Measurements from ENCODE around the gene EGFL8.
"Not testable (repeated sequence)": the region's sequence is repeated elsewhere in the genome, so short reads cannot be mapped to it uniquely, and the experiment has no call there.

Gene EGFL8

DNA sequence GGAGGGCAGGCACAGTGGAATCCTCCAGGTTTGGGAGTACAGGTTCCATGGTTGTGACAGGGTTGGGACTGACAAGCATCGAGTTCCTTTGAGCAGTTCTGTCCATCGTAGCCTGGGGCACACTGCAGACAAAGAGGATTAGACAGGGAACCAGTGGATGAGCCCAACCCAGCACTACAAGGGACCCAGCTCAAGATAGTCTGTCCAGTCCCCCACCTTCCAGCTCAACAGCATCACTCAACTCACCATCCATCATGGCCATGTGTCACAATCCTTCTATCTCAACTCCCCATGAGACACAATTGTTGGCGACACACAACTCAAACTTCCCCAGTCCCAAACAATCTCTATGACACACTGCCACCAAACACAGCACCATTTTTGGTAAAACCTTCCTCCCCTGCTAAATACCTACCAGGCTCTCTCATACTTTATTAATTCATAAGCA is 39.9 kb downstream of the EGFL8 start:
- Histone ChIP-seq H3K9ac (ENCODE audit: low read depth, low read length, poor library complexity, severe bottlenecking) (no peak overlapping the region), H4K20me1 (ENCODE audit: insufficient read depth, low read length, poor library complexity, severe bottlenecking) (no peaks in the 10 kb centered on the region), H3K36me3 (ENCODE audit: insufficient read depth, low read length) (no peaks in the 10 kb centered on the region), H3K4me3 (ENCODE audit: low read length, poor library complexity, severe bottlenecking) (no peak overlapping the region), H3K4me2 (ENCODE audit: low read depth, low read length, poor library complexity, severe bottlenecking) (no peak overlapping the region), H2AFZ (ENCODE audit: low read length) (no peak overlapping the region), H3K27me3 (ENCODE audit: insufficient read depth, low read length, poor library complexity, severe bottlenecking) (no peaks in the 10 kb centered on the region), H3K4me1 (ENCODE audit: insufficient read depth, low read length, poor library complexity, severe bottlenecking) (no peaks in the 10 kb centered on the region), H3K9me2 (replicated peaks; ENCODE audit: low read depth, low read length) (no peaks in the 10 kb centered on the region), H3K79me2 (ENCODE audit: insufficient read depth, low read length) (no peaks in the 10 kb centered on the region), H3K9me3 (ENCODE audit: insufficient read depth, low read depth, low read length) (no peaks in the 10 kb centered on the region), H3F3A (ENCODE audit: low read depth) (no peaks in the 10 kb centered on the region)
- TF ChIP-seq, protein P1, sequence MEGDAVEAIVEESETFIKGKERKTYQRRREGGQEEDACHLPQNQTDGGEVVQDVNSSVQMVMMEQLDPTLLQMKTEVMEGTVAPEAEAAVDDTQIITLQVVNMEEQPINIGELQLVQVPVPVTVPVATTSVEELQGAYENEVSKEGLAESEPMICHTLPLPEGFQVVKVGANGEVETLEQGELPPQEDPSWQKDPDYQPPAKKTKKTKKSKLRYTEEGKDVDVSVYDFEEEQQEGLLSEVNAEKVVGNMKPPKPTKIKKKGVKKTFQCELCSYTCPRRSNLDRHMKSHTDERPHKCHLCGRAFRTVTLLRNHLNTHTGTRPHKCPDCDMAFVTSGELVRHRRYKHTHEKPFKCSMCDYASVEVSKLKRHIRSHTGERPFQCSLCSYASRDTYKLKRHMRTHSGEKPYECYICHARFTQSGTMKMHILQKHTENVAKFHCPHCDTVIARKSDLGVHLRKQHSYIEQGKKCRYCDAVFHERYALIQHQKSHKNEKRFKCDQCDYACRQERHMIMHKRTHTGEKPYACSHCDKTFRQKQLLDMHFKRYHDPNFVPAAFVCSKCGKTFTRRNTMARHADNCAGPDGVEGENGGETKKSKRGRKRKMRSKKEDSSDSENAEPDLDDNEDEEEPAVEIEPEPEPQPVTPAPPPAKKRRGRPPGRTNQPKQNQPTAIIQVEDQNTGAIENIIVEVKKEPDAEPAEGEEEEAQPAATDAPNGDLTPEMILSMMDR (conservative IDR thresholded peaks at IDR 0.05; ENCODE audit: low read length), result no peak
- TF ChIP-seq EZH2phosphoT487 (IDR thresholded peaks at IDR 0.05; ENCODE audit: borderline replicate concordance), result no peak

DNA sequence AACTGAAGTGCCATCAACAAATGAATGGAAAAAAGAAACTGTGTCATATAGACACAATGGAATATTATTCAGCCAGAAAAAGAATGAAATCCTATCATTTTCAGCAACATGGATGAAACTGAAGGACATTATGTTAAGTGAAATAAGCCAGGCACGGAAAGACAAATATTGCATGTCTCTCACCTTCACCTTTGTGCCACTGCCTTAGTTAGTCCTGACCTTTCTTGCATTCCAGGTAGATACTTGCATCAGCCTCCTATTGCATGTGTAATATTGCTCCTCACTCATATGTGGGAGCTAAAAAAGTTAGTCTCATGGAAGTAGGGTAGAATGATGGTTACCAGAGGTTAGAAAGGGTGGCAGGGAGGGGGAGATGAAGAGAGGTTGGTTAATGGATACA is 44.6 kb downstream of the EGFL8 start:
- H3K9ac ChIP-seq (ENCODE audit: low read depth, low read length, poor library complexity, severe bottlenecking), result no peak overlapping the region

DNA sequence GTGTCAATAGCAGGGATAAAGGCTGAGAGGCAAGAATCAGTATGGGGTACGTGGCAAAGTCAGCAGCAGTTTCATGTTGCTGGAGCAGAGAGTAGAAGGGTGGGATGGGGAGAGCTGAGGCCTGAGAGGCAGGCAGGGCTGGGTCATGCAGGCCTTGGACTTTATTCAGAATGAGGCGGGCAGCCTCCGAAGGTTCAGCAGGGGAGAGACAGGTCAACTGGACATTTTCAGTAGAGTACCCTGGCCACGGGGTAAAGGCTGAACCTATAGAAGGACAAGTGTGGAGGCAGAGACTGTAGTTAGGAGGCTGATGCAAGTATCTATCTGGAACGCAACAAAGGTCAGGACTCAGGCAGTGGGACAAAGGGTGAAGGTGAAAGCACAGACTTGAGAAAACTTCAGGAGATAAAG is 45.8 kb downstream of the EGFL8 start:
- Histone ChIP-seq H3K9me2 (replicated peaks; ENCODE audit: low read depth, low read length) (no peaks in the 10 kb centered on the region), H3F3A (ENCODE audit: low read depth) (no peaks in the 10 kb centered on the region), H3K4me3 (ENCODE audit: low read length, poor library complexity, severe bottlenecking) (no peak overlapping the region), H3K79me2 (ENCODE audit: insufficient read depth, low read length) (no peaks in the 10 kb centered on the region), H2AFZ (ENCODE audit: low read length) (no peak overlapping the region), H3K27me3 (ENCODE audit: insufficient read depth, low read length, poor library complexity, severe bottlenecking) (no peaks in the 10 kb centered on the region), H3K36me3 (ENCODE audit: insufficient read depth, low read length) (no peaks in the 10 kb centered on the region), H3K4me2 (ENCODE audit: low read depth, low read length, poor library complexity, severe bottlenecking) (no peak overlapping the region), H3K9me3 (ENCODE audit: insufficient read depth, low read depth, low read length) (no peaks in the 10 kb centered on the region), H3K4me1 (ENCODE audit: insufficient read depth, low read length, poor library complexity, severe bottlenecking) (no peaks in the 10 kb centered on the region), H4K20me1 (ENCODE audit: insufficient read depth, low read length, poor library complexity, severe bottlenecking) (no peaks in the 10 kb centered on the region), H3K9ac (ENCODE audit: low read depth, low read length, poor library complexity, severe bottlenecking) (no peak overlapping the region)
- TF ChIP-seq, protein P1 (conservative IDR thresholded peaks at IDR 0.05; ENCODE audit: low read length), result no peak

More for the DNA sequence above, 44.6 kb downstream of the EGFL8 start:
- no peaks in the 10 kb centered on the region for H3K4me1 ChIP-seq (ENCODE audit: insufficient read depth, low read length, poor library complexity, severe bottlenecking)
- no peaks in the 10 kb centered on the region for H3F3A ChIP-seq (ENCODE audit: low read depth)
- TF ChIP-seq, protein P1 (conservative IDR thresholded peaks at IDR 0.05; ENCODE audit: low read length), result no peak
- TF ChIP-seq EZH2phosphoT487 (IDR thresholded peaks at IDR 0.05; ENCODE audit: borderline replicate concordance), result no peak
- H3K79me2 ChIP-seq (ENCODE audit: insufficient read depth, low read length), result no peaks in the 10 kb centered on the region
- H3K4me2 ChIP-seq (ENCODE audit: low read depth, low read length, poor library complexity, severe bottlenecking), result no peak overlapping the region
- H3K27me3 ChIP-seq (ENCODE audit: insufficient read depth, low read length, poor library complexity, severe bottlenecking), result no peaks in the 10 kb centered on the region
- no peaks in the 10 kb centered on the region for H3K36me3 ChIP-seq (ENCODE audit: insufficient read depth, low read length)
- H3K9me2 ChIP-seq (replicated peaks; ENCODE audit: low read depth, low read length), result no peaks in the 10 kb centered on the region
- H3K4me3 ChIP-seq (ENCODE audit: low read length, poor library complexity, severe bottlenecking), result no peak overlapping the region
- no peaks in the 10 kb centered on the region for H4K20me1 ChIP-seq (ENCODE audit: insufficient read depth, low read length, poor library complexity, severe bottlenecking)
- no peaks in the 10 kb centered on the region for H3K9me3 ChIP-seq (ENCODE audit: insufficient read depth, low read depth, low read length)
- no peak overlapping the region for H2AFZ ChIP-seq (ENCODE audit: low read length)

DNA sequence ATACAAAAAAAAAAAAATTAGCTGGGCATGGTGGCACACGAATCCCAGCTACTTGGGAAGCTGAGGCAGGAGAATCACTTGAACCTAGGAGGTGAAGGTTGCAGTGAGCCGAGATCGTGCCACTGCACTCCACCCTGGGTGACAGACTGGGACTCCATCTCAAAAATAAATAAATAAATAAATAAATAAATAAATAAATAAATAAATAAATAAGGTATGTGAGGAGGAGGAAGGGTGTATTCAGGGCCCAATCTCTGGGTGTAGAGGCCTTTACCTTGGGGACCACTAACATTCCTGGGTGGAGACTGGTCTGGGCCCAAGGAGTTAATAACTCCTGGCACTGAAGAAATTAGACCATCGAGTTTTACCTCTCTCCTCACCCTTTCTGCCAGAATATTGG is 47.0 kb downstream of the EGFL8 start:
- not testable (repeated sequence) for H3K4me1 ChIP-seq (ENCODE audit: insufficient read depth, low read length, poor library complexity, severe bottlenecking); H3K27me3 ChIP-seq (ENCODE audit: insufficient read depth, low read length, poor library complexity, severe bottlenecking); H3K9me3 ChIP-seq (ENCODE audit: insufficient read depth, low read depth, low read length); H3K9me2 ChIP-seq (replicated peaks; ENCODE audit: low read depth, low read length); H2AFZ ChIP-seq (ENCODE audit: low read length); H3K4me3 ChIP-seq (ENCODE audit: low read length, poor library complexity, severe bottlenecking); H4K20me1 ChIP-seq (ENCODE audit: insufficient read depth, low read length, poor library complexity, severe bottlenecking); H3K36me3 ChIP-seq (ENCODE audit: insufficient read depth, low read length); H3K4me2 ChIP-seq (ENCODE audit: low read depth, low read length, poor library complexity, severe bottlenecking); H3K79me2 ChIP-seq (ENCODE audit: insufficient read depth, low read length); H3K9ac ChIP-seq (ENCODE audit: low read depth, low read length, poor library complexity, severe bottlenecking); H3F3A ChIP-seq (ENCODE audit: low read depth)

Data from Loucy (cell line).